Right hindlimb (tissue), 1 donor: ENCODE results near the gene RAB11FIP4.

Source experiments
- DNase-seq: peaks from one replicate; pipeline ENCODE4 v3.0.0-alpha.2; 2018

RAB11FIP4 gene

GRCh38 chr17:31488264-31488981 lies 96.9 kb downstream of the RAB11FIP4 start:
- no peak for DNase-seq

GRCh38 chr17:31488982-31489294 lies 97.5 kb downstream of the RAB11FIP4 start:
- DNase-seq: no peak

- no peak for DNase-seq
These were observed 98.0 kb downstream of the RAB11FIP4 start for GRCh38 chr17:31489295-31490018.

GRCh38 chr17:31490019-31490650 lies 98.7 kb downstream of the RAB11FIP4 start:
- DNase-seq: no peak

GRCh38 chr17:31490671-31491375 lies 99.3 kb downstream of the RAB11FIP4 start:
- no peak for DNase-seq

- no peak for DNase-seq
These were observed 100.1 kb downstream of the RAB11FIP4 start for GRCh38 chr17:31491376-31492131.

- DNase-seq: no peak
These were observed 100.7 kb downstream of the RAB11FIP4 start for GRCh38 chr17:31492206-31492605.

GRCh38 chr17:31492880-31493655 lies 101.6 kb downstream of the RAB11FIP4 start:
- no peak for DNase-seq

GRCh38 chr17:31493656-31494155 lies 102.2 kb downstream of the RAB11FIP4 start:
- DNase-seq: no peak

GRCh38 chr17:31494259-31495021 lies 103.0 kb downstream of the RAB11FIP4 start:
- no peak for DNase-seq

- no peak for DNase-seq
These were observed 103.8 kb downstream of the RAB11FIP4 start for GRCh38 chr17:31495022-31495885.

GRCh38 chr17:31496097-31496496 lies 104.6 kb downstream of the RAB11FIP4 start:
- no peak for DNase-seq

GRCh38 chr17:31496601-31497000 lies 105.1 kb downstream of the RAB11FIP4 start:
- no peak for DNase-seq

GRCh38 chr17:31497431-31497830 lies 106.0 kb downstream of the RAB11FIP4 start:
- no peak for DNase-seq

- DNase-seq: no peak
These were observed 106.7 kb downstream of the RAB11FIP4 start for GRCh38 chr17:31497994-31498826.

- peak; percentile 68 for DNase-seq
These were observed 108.5 kb downstream of the RAB11FIP4 start for GRCh38 chr17:31499771-31500554.

GRCh38 chr17:31506517-31506916 lies 115.0 kb downstream of the RAB11FIP4 start:
- no peak for DNase-seq
